Chondrocyte (in vitro differentiated cells): ENCODE results near the gene ADIG. TPM values are rescaled to one million over a fixed set of nuclear protein-coding genes. Genes with fewer than 3 reads are reported as not detected.

Source experiments
- DNase-seq: peaks from one replicate; pipeline ENCODE4 v3.0.0; 2021; ENCODE audit warnings: mixed read lengths, low spot score
- H3K27ac Mint-ChIP-seq: one replicate; pipeline ENCODE4 v1.8.0; 2021; ENCODE audit warnings: mild to moderate bottlenecking, moderate library complexity, mixed read lengths; ENCODE audit not compliant: unreplicated experiment
- H3K27me3 Mint-ChIP-seq: 2 replicates; pipeline ENCODE4 v1.8.0; 2021; ENCODE audit warnings: low read depth, mixed read lengths
- H3K36me3 Mint-ChIP-seq: 2 replicates; pipeline ENCODE4 v1.8.0; 2021; ENCODE audit warnings: low read depth, mixed read lengths
- H3K4me1 Mint-ChIP-seq: 2 replicates; pipeline ENCODE4 v1.8.0; 2021; ENCODE audit warnings: low read depth, mild to moderate bottlenecking, mixed read lengths
- H3K4me3 Mint-ChIP-seq: one replicate; pipeline ENCODE4 v1.8.0; 2021; ENCODE audit warnings: mild to moderate bottlenecking, moderate library complexity, mixed read lengths; ENCODE audit not compliant: unreplicated experiment
- H3K9me3 Mint-ChIP-seq: 2 replicates; pipeline ENCODE4 v1.8.0; 2021; ENCODE audit warnings: low read depth, mixed read lengths
- CTCF ChIP-seq: fragments of 200-600 bp; sonication (generic); IDR thresholded peaks from 2 replicates; pipeline ENCODE4 v1.5.0; 2021; ENCODE audit warnings: antibody characterized with exemption, mild to moderate bottlenecking, moderate library complexity
- total RNA-seq: library from RNA; stranded (reverse); gene quantifications from 3 replicates; pipeline ENCODE4 v1.2.1, GENCODE V29; 2021

The ADIG gene
- total RNA-seq, 1 donor from 2014 or later: not detected

- Mint-ChIP-seq H3K4me1 (peaks cover 13% of the 10 kb centered on the region), H3K9me3 (no peaks in the 10 kb centered on the region), H3K4me3 (no peak overlapping the region), H3K27ac (no peak overlapping the region), H3K36me3 (no peaks in the 10 kb centered on the region), H3K27me3 (peaks cover 37% of the 10 kb centered on the region)
- DNase-seq: no peak
- no peak for TF ChIP-seq CTCF
These were observed 18.4 kb downstream of the ADIG start for GRCh38 chr20:38599410-38599882.

DNA sequence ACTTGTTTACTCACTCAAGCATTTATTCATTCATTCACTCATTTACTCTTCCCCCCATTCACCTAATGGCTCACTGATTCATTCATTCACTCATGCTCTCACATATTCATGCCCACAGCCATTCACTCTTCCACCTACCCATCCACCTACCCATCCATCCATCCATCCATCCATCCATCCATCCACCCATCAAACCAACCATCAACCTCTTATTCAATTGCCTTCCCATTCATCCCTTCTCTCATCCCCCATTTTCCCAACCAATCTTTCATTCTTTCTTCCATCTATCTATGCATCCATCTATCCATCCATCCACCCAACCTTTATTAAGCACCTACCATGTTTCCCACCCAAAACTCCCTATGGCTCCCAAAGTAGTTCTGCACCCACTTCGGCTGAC, 19.1 kb downstream of the ADIG start:
- Mint-ChIP-seq H3K4me3 (no peak overlapping the region), H3K27me3 (peaks cover 40% of the 10 kb centered on the region), H3K4me1 (peaks cover 16% of the 10 kb centered on the region), H3K36me3 (no peaks in the 10 kb centered on the region), H3K27ac (no peak overlapping the region), H3K9me3 (no peaks in the 10 kb centered on the region)
- no peak for DNase-seq
- TF ChIP-seq CTCF: no peak

DNA sequence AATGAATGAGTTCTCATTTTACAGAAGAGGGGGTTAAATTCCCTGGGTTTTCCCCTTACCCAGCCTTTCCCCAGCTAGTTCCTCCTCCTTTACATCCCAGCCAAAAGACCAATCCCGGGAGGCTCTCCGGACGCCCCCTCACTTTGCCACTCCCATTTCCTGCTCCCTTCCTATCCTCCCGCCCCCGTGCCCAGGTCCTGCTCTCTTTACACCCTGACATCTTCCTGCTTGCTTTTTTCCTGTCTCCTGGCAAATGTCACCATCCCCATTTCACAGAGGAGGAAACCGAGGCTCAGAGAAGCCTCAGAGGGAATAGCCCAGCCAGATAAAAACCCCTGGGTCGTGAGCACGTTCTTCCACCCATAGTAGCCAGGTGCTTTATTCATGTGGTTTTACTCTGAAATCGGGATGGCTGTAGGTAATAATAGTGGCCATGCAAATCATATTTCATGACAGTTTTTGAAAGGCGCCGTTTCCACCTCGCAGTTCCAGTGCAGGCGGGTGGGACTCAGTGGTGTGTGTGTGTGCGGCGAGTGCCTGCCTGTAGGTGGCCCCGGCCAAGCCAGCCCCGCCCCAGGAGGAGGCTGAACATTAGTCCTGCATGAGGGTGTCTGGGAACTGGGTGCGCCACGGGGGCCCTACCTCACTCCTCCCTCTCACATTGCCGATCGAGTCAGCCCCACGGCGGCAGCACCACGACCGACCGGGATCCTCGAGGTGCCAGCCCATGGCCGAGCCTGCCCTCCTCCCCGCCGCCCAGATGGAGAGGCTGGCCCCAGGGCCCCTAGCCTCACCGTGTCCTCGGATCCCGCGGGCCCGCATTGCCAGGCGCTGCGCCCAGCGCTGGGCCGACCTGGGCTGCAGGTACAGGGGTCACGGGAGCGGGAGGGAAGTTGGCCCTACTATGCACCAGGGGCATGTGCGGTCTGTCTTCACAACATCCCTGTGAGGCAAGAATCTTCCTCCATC, 20.5 kb downstream of the ADIG start, which contains the start of gene ARHGAP40:
TSS of gene ARHGAP40 (plus strand) at position 594 of the 969 bp plus-strand sequence.
- TF ChIP-seq CTCF: peak; percentile 26
- Mint-ChIP-seq H3K27me3 (peaks cover 41% of the 10 kb centered on the region), H3K4me3 (peak within 1 kb of the TSS; percentile 40), H3K27ac (no peak within 1 kb of the TSS), H3K4me1 (peaks cover 17% of the 10 kb centered on the region), H3K9me3 (no peaks in the 10 kb centered on the region), H3K36me3 (no peaks in the 10 kb centered on the region)
- no peak for DNase-seq

DNA sequence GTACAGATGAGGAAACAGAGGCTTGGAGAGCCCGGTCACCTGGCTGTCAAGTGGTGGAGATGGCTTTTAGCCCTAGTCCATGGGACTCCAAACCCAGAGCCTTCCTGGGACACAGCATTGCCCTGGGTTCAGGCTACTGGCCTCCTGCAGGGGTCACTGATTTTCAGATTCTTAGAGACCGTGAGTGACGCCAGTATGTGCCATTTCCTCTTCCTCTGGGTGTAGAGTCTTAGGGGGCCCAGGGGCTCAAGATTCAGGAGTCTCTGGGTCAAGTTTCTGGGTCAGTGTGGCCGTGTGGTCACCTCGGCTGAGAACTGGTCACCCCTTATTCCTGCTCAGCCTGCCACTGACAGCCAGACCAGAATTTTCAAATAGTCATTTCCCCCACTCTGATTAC, 21.2 kb downstream of the ADIG start:
- Mint-ChIP-seq H3K4me3 (no peak overlapping the region), H3K36me3 (no peaks in the 10 kb centered on the region), H3K27me3 (peaks cover 37% of the 10 kb centered on the region), H3K4me1 (peaks cover 17% of the 10 kb centered on the region), H3K27ac (no peak overlapping the region), H3K9me3 (no peaks in the 10 kb centered on the region)
- no peak for TF ChIP-seq CTCF
- DNase-seq: no peak

DNA sequence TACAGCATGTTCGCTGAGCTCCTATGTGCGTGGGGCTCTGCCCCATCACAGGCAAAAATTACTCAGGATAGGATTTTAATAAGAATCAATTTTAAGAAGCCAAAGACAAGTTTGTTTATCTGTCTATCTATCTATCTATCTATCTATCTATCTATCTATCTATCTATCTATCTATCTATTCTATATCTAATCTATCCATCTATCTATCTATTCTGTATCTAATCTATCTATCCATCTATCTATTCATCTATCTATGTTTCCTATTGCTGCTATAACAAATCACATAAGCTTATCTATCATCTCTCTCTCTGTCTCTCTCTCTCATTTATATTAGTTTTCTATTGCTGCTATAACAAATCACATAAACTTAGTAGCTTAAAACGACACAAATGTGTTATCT, 22.3 kb downstream of the ADIG start:
- no peak for TF ChIP-seq CTCF
- Mint-ChIP-seq H3K4me3 (no peak overlapping the region), H3K27me3 (peaks cover 35% of the 10 kb centered on the region), H3K36me3 (no peaks in the 10 kb centered on the region), H3K27ac (no peak overlapping the region), H3K4me1 (peaks cover 17% of the 10 kb centered on the region), H3K9me3 (no peaks in the 10 kb centered on the region)
- no peak for DNase-seq
